ENCODE data around the gene SENP7. TPM values are rescaled to one million over a fixed set of nuclear protein-coding genes. Genes with fewer than 3 reads are reported as not detected.

SENP7 gene
- total RNA-seq, 1 experiment from 2014 or later = 7.9 TPM

DNA sequence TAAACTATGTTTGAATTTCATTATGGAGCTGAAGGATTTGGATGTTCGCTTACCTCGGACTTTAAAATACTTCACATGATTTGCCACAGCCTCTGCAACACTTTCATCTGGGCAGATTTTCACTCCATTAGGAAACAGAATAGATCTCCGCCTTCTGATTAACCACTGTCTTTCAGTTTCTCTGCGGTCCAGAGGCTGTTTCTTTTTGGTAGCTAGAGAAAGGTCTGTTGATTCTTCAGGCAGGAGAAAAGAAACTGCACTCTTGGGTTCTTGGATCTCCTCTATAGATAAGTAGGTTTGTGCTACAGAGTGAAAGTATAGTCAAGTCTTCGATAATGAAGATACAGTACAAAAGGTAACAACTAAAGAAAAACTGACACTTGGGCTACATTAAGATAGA is 193.5 kb downstream of the SENP7 start:
- intact Hi-C loops (cut with micrococcal nuclease) = no loop called here
- TF ChIP-seq CBX3 (IDR thresholded peaks at IDR 0.05; ENCODE audit: low read depth) (no peak), SRF (IDR thresholded peaks at IDR 0.05; ENCODE audit: low read depth) (no peak), POLR2AphosphoS5 (IDR thresholded peaks at IDR 0.05; ENCODE audit: low read depth, low read length) (no peak)
- POLR2A ChIA-PET = no interaction called here
- DNase-seq (ENCODE audit: low read depth, low spot score) (no peak), ATAC-seq (no peak)
- no TSS peak for BruUV-seq (replicated peaks)
- no peak overlapping the region for H3K27ac ChIP-seq (ENCODE audit: low read depth, low read length)
- no peak overlapping the region for H3K4me3 ChIP-seq (replicated peaks in 1 of 2; ENCODE audit: low read depth in 1 of 2, low read length in 2 of 2)
- no peaks in the 10 kb centered on the region for H3K36me3 ChIP-seq (ENCODE audit: control insufficient read depth in 1 of 2, insufficient read depth in 2 of 2, low read length in 2 of 2)
- no peaks in the 10 kb centered on the region for H3K9me3 ChIP-seq (ENCODE audit: control insufficient read depth in 1 of 2, insufficient read depth in 1 of 2, low read depth in 1 of 2, low read length in 2 of 2)
- H3K9me2 ChIP-seq (ENCODE audit: insufficient read depth) = no peaks in the 10 kb centered on the region
- CTCF ChIA-PET = no interaction called here
- H2AFZ ChIP-seq (ENCODE audit: low read depth, low read length, poor library complexity, severe bottlenecking) = no peak overlapping the region
- RAD21 ChIA-PET (ENCODE audit: low non-redundant PET in 1 of 2, low total read pairs in 2 of 2, uncharacterized antibody in 2 of 2, unreplicated experiment in 2 of 2) = no interaction called here
- H3K4me1 ChIP-seq (ENCODE audit: control insufficient read depth in 1 of 2, insufficient read depth in 2 of 2, low read length in 2 of 2) = no peaks in the 10 kb centered on the region
- H3K9ac ChIP-seq (ENCODE audit: low read length) = no peak overlapping the region
- no peaks in the 10 kb centered on the region for H3K79me2 ChIP-seq (ENCODE audit: insufficient read depth, low read length)
- H3K4me2 ChIP-seq (ENCODE audit: low read length) = no peak overlapping the region
- no peaks in the 10 kb centered on the region for H4K20me1 ChIP-seq (ENCODE audit: insufficient read depth)
- no peaks in the 10 kb centered on the region for H3K27me3 ChIP-seq (ENCODE audit: insufficient read depth, low read length)

DNA sequence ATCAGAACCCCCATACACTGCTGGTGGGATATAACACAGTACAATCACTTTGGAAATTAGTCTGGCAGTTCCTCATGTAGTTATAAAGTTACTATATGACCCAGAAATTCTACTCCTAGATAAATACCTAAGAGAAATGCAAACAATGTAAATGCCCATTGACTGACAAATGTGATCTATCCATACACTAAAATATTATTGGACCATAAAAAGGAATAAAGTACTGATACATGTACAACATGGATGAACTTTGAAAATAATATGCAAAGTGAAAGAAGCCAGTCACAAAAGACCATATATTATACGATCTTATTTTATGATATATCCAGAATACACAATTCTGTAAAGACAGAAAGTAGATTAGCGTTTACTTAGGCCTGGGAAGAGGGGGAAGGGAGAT is 200.5 kb downstream of the SENP7 start:
- no peak overlapping the region for H3K4me2 ChIP-seq (ENCODE audit: low read length)
- no peak overlapping the region for H2AFZ ChIP-seq (ENCODE audit: low read depth, low read length, poor library complexity, severe bottlenecking)
- TF ChIP-seq YY1 (IDR thresholded peaks at IDR 0.05; ENCODE audit: extremely low read depth, insufficient replicate concordance, low read depth, low read length) = no peak
- no peak for TF ChIP-seq CEBPB (IDR thresholded peaks at IDR 0.05; ENCODE audit: low read depth)
- no peak for TF ChIP-seq SP1 (IDR thresholded peaks at IDR 0.05; ENCODE audit: low read depth)
- TF ChIP-seq TCF7L2 (IDR thresholded peaks at IDR 0.05; ENCODE audit: borderline replicate concordance, extremely low read depth, insufficient read depth, insufficient read length) = no peak
- no peak for TF ChIP-seq FOSL1 (IDR thresholded peaks at IDR 0.05; ENCODE audit: low read depth)
- TF ChIP-seq EZH2phosphoT487 (IDR thresholded peaks at IDR 0.05; ENCODE audit: borderline replicate concordance) = no peak
- no peak for TF ChIP-seq JUND (IDR thresholded peaks at IDR 0.05)
- TF ChIP-seq RAD21 (IDR thresholded peaks at IDR 0.05; ENCODE audit: low read depth) = no peak
- TF ChIP-seq, protein P1, sequence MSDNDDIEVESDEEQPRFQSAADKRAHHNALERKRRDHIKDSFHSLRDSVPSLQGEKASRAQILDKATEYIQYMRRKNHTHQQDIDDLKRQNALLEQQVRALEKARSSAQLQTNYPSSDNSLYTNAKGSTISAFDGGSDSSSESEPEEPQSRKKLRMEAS (IDR thresholded peaks at IDR 0.05) = no peak
- TF ChIP-seq CBX3 (IDR thresholded peaks at IDR 0.05; ENCODE audit: low read depth) = no peak
- no peak for TF ChIP-seq EGR1 (IDR thresholded peaks at IDR 0.05; ENCODE audit: low read depth)
- TF ChIP-seq ZFX (IDR thresholded peaks at IDR 0.05) = no peak
- TF ChIP-seq, protein P2, sequence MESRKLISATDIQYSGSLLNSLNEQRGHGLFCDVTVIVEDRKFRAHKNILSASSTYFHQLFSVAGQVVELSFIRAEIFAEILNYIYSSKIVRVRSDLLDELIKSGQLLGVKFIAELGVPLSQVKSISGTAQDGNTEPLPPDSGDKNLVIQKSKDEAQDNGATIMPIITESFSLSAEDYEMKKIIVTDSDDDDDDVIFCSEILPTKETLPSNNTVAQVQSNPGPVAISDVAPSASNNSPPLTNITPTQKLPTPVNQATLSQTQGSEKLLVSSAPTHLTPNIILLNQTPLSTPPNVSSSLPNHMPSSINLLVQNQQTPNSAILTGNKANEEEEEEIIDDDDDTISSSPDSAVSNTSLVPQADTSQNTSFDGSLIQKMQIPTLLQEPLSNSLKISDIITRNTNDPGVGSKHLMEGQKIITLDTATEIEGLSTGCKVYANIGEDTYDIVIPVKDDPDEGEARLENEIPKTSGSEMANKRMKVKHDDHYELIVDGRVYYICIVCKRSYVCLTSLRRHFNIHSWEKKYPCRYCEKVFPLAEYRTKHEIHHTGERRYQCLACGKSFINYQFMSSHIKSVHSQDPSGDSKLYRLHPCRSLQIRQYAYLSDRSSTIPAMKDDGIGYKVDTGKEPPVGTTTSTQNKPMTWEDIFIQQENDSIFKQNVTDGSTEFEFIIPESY (IDR thresholded peaks at IDR 0.05; ENCODE audit: extremely low read depth, insufficient replicate concordance, low read length) = no peak
- TF ChIP-seq SIN3A (IDR thresholded peaks at IDR 0.05; ENCODE audit: low read depth) = no peak
- TF ChIP-seq ZNF274 (IDR thresholded peaks at IDR 0.05; ENCODE audit: low read depth, low read length) = no peak
- TF ChIP-seq ELF1 (IDR thresholded peaks at IDR 0.05; ENCODE audit: borderline replicate concordance, low read depth) = no peak
- TF ChIP-seq, protein P3, sequence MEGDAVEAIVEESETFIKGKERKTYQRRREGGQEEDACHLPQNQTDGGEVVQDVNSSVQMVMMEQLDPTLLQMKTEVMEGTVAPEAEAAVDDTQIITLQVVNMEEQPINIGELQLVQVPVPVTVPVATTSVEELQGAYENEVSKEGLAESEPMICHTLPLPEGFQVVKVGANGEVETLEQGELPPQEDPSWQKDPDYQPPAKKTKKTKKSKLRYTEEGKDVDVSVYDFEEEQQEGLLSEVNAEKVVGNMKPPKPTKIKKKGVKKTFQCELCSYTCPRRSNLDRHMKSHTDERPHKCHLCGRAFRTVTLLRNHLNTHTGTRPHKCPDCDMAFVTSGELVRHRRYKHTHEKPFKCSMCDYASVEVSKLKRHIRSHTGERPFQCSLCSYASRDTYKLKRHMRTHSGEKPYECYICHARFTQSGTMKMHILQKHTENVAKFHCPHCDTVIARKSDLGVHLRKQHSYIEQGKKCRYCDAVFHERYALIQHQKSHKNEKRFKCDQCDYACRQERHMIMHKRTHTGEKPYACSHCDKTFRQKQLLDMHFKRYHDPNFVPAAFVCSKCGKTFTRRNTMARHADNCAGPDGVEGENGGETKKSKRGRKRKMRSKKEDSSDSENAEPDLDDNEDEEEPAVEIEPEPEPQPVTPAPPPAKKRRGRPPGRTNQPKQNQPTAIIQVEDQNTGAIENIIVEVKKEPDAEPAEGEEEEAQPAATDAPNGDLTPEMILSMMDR (IDR thresholded peaks at IDR 0.05 in 2 of 3, conservative IDR thresholded peaks at IDR 0.05 in 1 of 3; ENCODE audit: borderline replicate concordance in 1 of 3, insufficient read depth in 1 of 3, low read depth in 2 of 3, low read length in 2 of 3) = no peak
- intact Hi-C loops (cut with micrococcal nuclease) = no loop called here
- CTCF ChIA-PET = no interaction called here
- H3K79me2 ChIP-seq (ENCODE audit: insufficient read depth, low read length) = no peaks in the 10 kb centered on the region
- ATAC-seq (no peak), DNase-seq (ENCODE audit: low read depth, low spot score) (no peak)
- POLR2A ChIA-PET = no interaction called here
- no peaks in the 10 kb centered on the region for H4K20me1 ChIP-seq (ENCODE audit: insufficient read depth)
- H3K9ac ChIP-seq (ENCODE audit: low read length) = no peak overlapping the region
- no peaks in the 10 kb centered on the region for H3K36me3 ChIP-seq (ENCODE audit: control insufficient read depth in 1 of 2, insufficient read depth in 2 of 2, low read length in 2 of 2)
- no peak overlapping the region for H3K27ac ChIP-seq (ENCODE audit: low read depth, low read length)
- H3K4me1 ChIP-seq (ENCODE audit: control insufficient read depth in 1 of 2, insufficient read depth in 2 of 2, low read length in 2 of 2) = no peaks in the 10 kb centered on the region
- peaks cover 0 to 4% of the 10 kb centered on the region in 2 experiments; a peak in 1 of 4 replicates for H3K9me3 ChIP-seq (ENCODE audit: control insufficient read depth in 1 of 2, insufficient read depth in 1 of 2, low read depth in 1 of 2, low read length in 2 of 2)
- no peak overlapping the region for H3K4me3 ChIP-seq (replicated peaks in 1 of 2; ENCODE audit: low read depth in 1 of 2, low read length in 2 of 2)
- RAD21 ChIA-PET (ENCODE audit: low non-redundant PET in 1 of 2, low total read pairs in 2 of 2, uncharacterized antibody in 2 of 2, unreplicated experiment in 2 of 2) = no interaction called here
- BruUV-seq (replicated peaks) = no TSS peak
- H3K27me3 ChIP-seq (ENCODE audit: insufficient read depth, low read length) = no peaks in the 10 kb centered on the region
- H3K9me2 ChIP-seq (ENCODE audit: insufficient read depth) = no peaks in the 10 kb centered on the region
